Hepatocyte (in vitro differentiated cells): ENCODE results near the gene FAM184A.

ENCODE experiments used
- CTCF ChIP-seq: fragments of 200-600 bp; sonication (generic); IDR thresholded peaks from 2 replicates; pipeline ENCODE4 v1.5.1; 2016; ENCODE audit warnings: antibody characterized with exemption, mild to moderate bottlenecking; ENCODE audit not compliant: poor library complexity
- EZH2 ChIP-seq: fragments of 200-600 bp; sonication (generic); IDR thresholded peaks from 2 replicates; pipeline ENCODE4 v1.6.1; 2016; ENCODE audit warnings: antibody characterized with exemption, mild to moderate bottlenecking, borderline replicate concordance

GRCh38 chr6:118992186-118992795 lies 86.2 kb downstream of the FAM184A start:
- TF ChIP-seq EZH2 (no peak), CTCF (no peak)
